ENCODE results near the gene RPGRIP1L. TPM values are rescaled to one million over a fixed set of nuclear protein-coding genes. Genes with fewer than 3 reads are reported as not detected.

The RPGRIP1L gene
- total and polyA plus RNA-seq, 2 of the 8 experiments (the other 6 are each of a cell fraction or from before 2014, with no cell fraction given), result 4.0 to 13.7 TPM

GRCh38 chr16:53745086-53745485 lies 41.4 kb upstream of the RPGRIP1L start (continued):
- TF ChIP-seq CHD7 (IDR thresholded peaks at IDR 0.05; ENCODE audit: insufficient replicate concordance, low read length), result no peak
- TF ChIP-seq, protein P1, sequence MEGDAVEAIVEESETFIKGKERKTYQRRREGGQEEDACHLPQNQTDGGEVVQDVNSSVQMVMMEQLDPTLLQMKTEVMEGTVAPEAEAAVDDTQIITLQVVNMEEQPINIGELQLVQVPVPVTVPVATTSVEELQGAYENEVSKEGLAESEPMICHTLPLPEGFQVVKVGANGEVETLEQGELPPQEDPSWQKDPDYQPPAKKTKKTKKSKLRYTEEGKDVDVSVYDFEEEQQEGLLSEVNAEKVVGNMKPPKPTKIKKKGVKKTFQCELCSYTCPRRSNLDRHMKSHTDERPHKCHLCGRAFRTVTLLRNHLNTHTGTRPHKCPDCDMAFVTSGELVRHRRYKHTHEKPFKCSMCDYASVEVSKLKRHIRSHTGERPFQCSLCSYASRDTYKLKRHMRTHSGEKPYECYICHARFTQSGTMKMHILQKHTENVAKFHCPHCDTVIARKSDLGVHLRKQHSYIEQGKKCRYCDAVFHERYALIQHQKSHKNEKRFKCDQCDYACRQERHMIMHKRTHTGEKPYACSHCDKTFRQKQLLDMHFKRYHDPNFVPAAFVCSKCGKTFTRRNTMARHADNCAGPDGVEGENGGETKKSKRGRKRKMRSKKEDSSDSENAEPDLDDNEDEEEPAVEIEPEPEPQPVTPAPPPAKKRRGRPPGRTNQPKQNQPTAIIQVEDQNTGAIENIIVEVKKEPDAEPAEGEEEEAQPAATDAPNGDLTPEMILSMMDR (IDR thresholded peaks at IDR 0.05; ENCODE audit: control extremely low read depth in 1 of 3, insufficient read depth in 1 of 3, low read depth in 1 of 3, low read length in 3 of 3), result no peak
- no peak for TF ChIP-seq CEBPB (IDR thresholded peaks at IDR 0.05; ENCODE audit: low read depth, low read length)
- TF ChIP-seq CHD1 (IDR thresholded peaks at IDR 0.05; ENCODE audit: low read depth, low read length), result no peak
- TF ChIP-seq SIN3A (conservative IDR thresholded peaks at IDR 0.05 in 1 of 2, IDR thresholded peaks at IDR 0.05 in 1 of 2; ENCODE audit: low read depth in 1 of 2, low read length in 2 of 2), result no peak
- no peak for TF ChIP-seq KDM5A (IDR thresholded peaks at IDR 0.05; ENCODE audit: low read length)
- no peak for TF ChIP-seq PHF8 (conservative IDR thresholded peaks at IDR 0.05; ENCODE audit: low read depth, low read length)
- no peak for TF ChIP-seq TEAD4 (IDR thresholded peaks at IDR 0.05; ENCODE audit: low read depth, low read length)
- TF ChIP-seq ZNF274 (IDR thresholded peaks at IDR 0.05; ENCODE audit: borderline replicate concordance, extremely low read depth, low read length), result no peak

Data from H1 (cell line).